Ascending aorta (tissue), 2 donors: ENCODE measurements around the gene KRTAP10-10. TPM values are rescaled to one million over a fixed set of nuclear protein-coding genes. Genes with fewer than 3 reads are reported as not detected.
"Not testable (repeated sequence)": the region's sequence is repeated elsewhere in the genome, so short reads cannot be mapped to it uniquely, and the experiment has no call there.

ENCODE experiments used
- DNase-seq, 2 donors: peaks; one replicate each; pipeline ENCODE4 v3.0.0-alpha.2; 2019; ENCODE audit warnings: low spot score in 2 of 2
- H3K27ac ChIP-seq, 2 donors: fragments of 200-600 bp; sonication (generic); one replicate each; pipeline ENCODE4 v1.5.1; 2016 to 2017; ENCODE audit warnings: mild to moderate bottlenecking in 1 of 2
- H3K27me3 ChIP-seq: fragments of 200-600 bp; sonication (generic); one replicate; pipeline ENCODE4 v1.5.1; 2017
- H3K36me3 ChIP-seq, 2 donors: fragments of 200-600 bp; sonication (generic); one replicate each; pipeline ENCODE4 v1.5.1; 2016
- H3K4me1 ChIP-seq, 2 donors: fragments of 200-600 bp; sonication (generic); one replicate each; pipeline ENCODE4 v1.5.1; 2016 to 2017; ENCODE audit warnings: mild to moderate bottlenecking in 1 of 2
- H3K4me3 ChIP-seq, 2 donors: fragments of 200-600 bp; sonication (generic); one replicate each; pipeline ENCODE4 v1.5.1; 2016 to 2017; ENCODE audit warnings: mild to moderate bottlenecking in 1 of 2
- H3K9me3 ChIP-seq, 2 donors: fragments of 200-600 bp; sonication (generic); one replicate each; pipeline ENCODE4 v1.5.1; 2016
- CTCF ChIP-seq, 3 experiments: fragments of 200-600 bp in 2 of 3; fragments of 450-650 bp in 1 of 3; sonication (generic) in 2 of 3; IDR thresholded peaks; one replicate each; pipeline ENCODE4 v1.5.1; 2016 to 2019; ENCODE audit warnings: antibody characterized with exemption in 3 of 3, mild to moderate bottlenecking in 1 of 3, moderate library complexity in 1 of 3
- intact Hi-C: fragments of 100-400 bp; cut with DNase I; formaldehyde crosslinking; loops from one replicate; pipeline ENCODE4 v1.15.1; 2023
- total RNA-seq: library from RNA; depleted of rRNA; stranded (reverse); fragments of >200 nt; gene quantifications from one replicate; pipeline ENCODE4 v1.1.0, GENCODE V29; 2016

Gene KRTAP10-10
- total RNA-seq, 1 donor from 2014 or later = not detected

- Histone ChIP-seq H3K4me3 (no peak overlapping the region), H3K9me3 (no peaks in the 10 kb centered on the region), H3K4me1 (no peaks in the 10 kb centered on the region), H3K27ac (no peak overlapping the region), H3K36me3 (no peaks in the 10 kb centered on the region), H3K27me3 (no peaks in the 10 kb centered on the region)
- intact Hi-C loops = no loop called here
- no peak for DNase-seq
- TF ChIP-seq CTCF (IDR thresholded peaks at IDR 0.05) = no peak
Measured at GRCh38 chr21:44603109-44603875, 33.9 kb upstream of the KRTAP10-10 start.

DNA sequence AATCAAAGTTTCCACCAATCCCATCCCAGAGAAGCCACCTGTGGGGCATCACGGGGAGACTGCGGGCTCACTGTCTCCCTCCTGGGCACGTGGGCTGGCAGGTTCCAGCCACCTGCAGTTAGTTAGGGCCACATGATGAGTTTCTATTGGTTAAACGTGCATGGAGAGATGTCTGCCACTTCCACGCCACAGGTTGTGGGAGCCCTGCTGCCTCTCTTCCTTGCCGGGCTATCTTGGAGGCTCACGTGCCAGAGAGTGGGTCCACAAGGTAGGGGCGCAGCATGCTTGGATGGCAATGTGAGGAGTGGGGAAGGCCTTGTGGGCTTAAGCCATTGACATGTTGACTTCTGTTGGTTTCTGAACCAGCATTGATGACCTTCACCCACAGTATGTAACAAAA, 33.2 kb upstream of the KRTAP10-10 start:
- intact Hi-C loops = no loop called here
- H3K27me3 ChIP-seq = no peaks in the 10 kb centered on the region

GRCh38 chr21:44606495-44606894, 30.7 kb upstream of the KRTAP10-10 start:
- Histone ChIP-seq H3K4me3 (no peak overlapping the region), H3K36me3 (no peaks in the 10 kb centered on the region), H3K4me1 (no peaks in the 10 kb centered on the region), H3K9me3 (no peaks in the 10 kb centered on the region), H3K27ac (no peak overlapping the region), H3K27me3 (no peaks in the 10 kb centered on the region)
- no peak for DNase-seq
- intact Hi-C loops = no loop called here
- TF ChIP-seq CTCF (IDR thresholded peaks at IDR 0.05) = no peak

More for the DNA sequence above, 33.2 kb upstream of the KRTAP10-10 start:
- Histone ChIP-seq H3K36me3 (no peaks in the 10 kb centered on the region), H3K9me3 (no peaks in the 10 kb centered on the region), H3K4me1 (no peaks in the 10 kb centered on the region), H3K4me3 (no peak overlapping the region), H3K27ac (no peak overlapping the region)
- DNase-seq = no peak
- TF ChIP-seq CTCF (IDR thresholded peaks at IDR 0.05) = no peak

GRCh38 chr21:44609193-44609592, 28.0 kb upstream of the KRTAP10-10 start:
- Histone ChIP-seq H3K27ac (no peak overlapping the region), H3K27me3 (no peaks in the 10 kb centered on the region), H3K4me1 (no peaks in the 10 kb centered on the region), H3K4me3 (no peak overlapping the region), H3K36me3 (no peaks in the 10 kb centered on the region), H3K9me3 (no peaks in the 10 kb centered on the region)
- DNase-seq = no peak
- TF ChIP-seq CTCF (IDR thresholded peaks at IDR 0.05) = no peak
- intact Hi-C loops = no loop called here

DNA sequence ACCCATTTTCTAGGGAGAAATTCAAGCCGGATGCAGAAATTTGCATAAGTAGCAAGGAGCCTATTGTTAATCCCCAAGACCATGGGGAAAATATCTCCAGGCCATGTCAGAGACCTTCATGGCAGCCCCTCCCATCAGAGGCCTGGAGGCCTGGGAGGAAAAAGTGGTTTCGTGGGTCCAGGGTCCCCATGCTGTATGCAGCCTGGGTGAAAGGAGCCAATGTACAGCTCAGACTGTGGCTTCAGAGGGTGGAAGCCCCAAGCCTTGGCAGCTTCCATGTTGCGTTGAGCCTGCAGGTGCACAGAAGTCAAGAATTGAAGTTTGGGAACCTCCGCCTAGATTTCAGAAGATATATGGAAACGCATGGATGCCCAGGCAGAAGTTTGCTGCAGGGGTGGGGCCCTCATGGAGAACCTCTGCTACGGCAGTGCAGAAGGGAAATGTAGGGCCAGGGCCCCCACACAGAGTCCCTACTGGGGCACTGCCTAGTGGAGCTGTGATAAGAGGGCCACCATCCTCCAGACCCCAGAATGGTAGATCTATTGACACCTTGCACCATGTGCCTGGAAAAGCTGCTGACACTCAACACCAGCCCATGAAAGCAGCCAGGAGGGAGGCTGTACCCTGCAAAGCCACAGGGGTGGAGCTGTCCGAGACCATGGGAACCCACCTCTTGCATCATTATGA, 26.9 kb upstream of the KRTAP10-10 start:
- H3K4me3 ChIP-seq, H3K4me1 ChIP-seq, H3K27ac ChIP-seq, DNase-seq, intact Hi-C loops, H3K36me3 ChIP-seq, H3K9me3 ChIP-seq, H3K27me3 ChIP-seq: not testable (repeated sequence)

- Histone ChIP-seq H3K4me3 (no peak overlapping the region), H3K4me1 (no peaks in the 10 kb centered on the region), H3K9me3 (no peaks in the 10 kb centered on the region), H3K36me3 (no peaks in the 10 kb centered on the region), H3K27ac (no peak overlapping the region), H3K27me3 (no peaks in the 10 kb centered on the region)
- no peak for TF ChIP-seq CTCF (IDR thresholded peaks at IDR 0.05)
- intact Hi-C loops = no loop called here
- DNase-seq = no peak
Measured at GRCh38 chr21:44611551-44611950, 25.6 kb upstream of the KRTAP10-10 start.
